ENCODE data around the gene DPEP1.
"Not testable (repeated sequence)": the region's sequence is repeated elsewhere in the genome, so short reads cannot be mapped to it uniquely, and the experiment has no call there.

DPEP1 gene

GRCh38 chr16:89646270-89646669 is 32.8 kb downstream of the DPEP1 start:
- DNase-seq = no peak
- no peak for TF ChIP-seq POLR2A (IDR thresholded peaks at IDR 0.05; ENCODE audit: low read length)
- TF ChIP-seq GATA1 (IDR thresholded peaks at IDR 0.05; ENCODE audit: low read depth, low read length) = no peak

GRCh38 chr16:89646906-89647305 is 33.5 kb downstream of the DPEP1 start:
- no peak for DNase-seq
- no peak for TF ChIP-seq POLR2A (IDR thresholded peaks at IDR 0.05; ENCODE audit: low read length)
- no peak for TF ChIP-seq GATA1 (IDR thresholded peaks at IDR 0.05; ENCODE audit: low read depth, low read length)

GRCh38 chr16:89651584-89651983 is 38.1 kb downstream of the DPEP1 start:
- no peak for DNase-seq
- no peak for TF ChIP-seq POLR2A (IDR thresholded peaks at IDR 0.05; ENCODE audit: low read length)
- TF ChIP-seq GATA1 (IDR thresholded peaks at IDR 0.05; ENCODE audit: low read depth, low read length) = no peak

GRCh38 chr16:89653656-89654295 is 40.3 kb downstream of the DPEP1 start:
- TF ChIP-seq GATA1 (IDR thresholded peaks at IDR 0.05; ENCODE audit: low read depth, low read length) (no peak), POLR2A (IDR thresholded peaks at IDR 0.05; ENCODE audit: low read length) (no peak)
- DNase-seq = no peak

- DNase-seq = no peak
- TF ChIP-seq GATA1 (IDR thresholded peaks at IDR 0.05; ENCODE audit: low read depth, low read length) = no peak
- no peak for TF ChIP-seq POLR2A (IDR thresholded peaks at IDR 0.05; ENCODE audit: low read length)
Measured at GRCh38 chr16:89655062-89655643, 41.7 kb downstream of the DPEP1 start.

GRCh38 chr16:89656435-89657121 is 43.1 kb downstream of the DPEP1 start:
- DNase-seq = no peak
- no peak for TF ChIP-seq GATA1 (IDR thresholded peaks at IDR 0.05; ENCODE audit: low read depth, low read length)
- TF ChIP-seq POLR2A (IDR thresholded peaks at IDR 0.05; ENCODE audit: low read length) = no peak

GRCh38 chr16:89657442-89658220 is 44.2 kb downstream of the DPEP1 start, which contains the start of the genes CHMP1A and SPATA33:
Gene CHMP1A, minus strand, starts transcription at chr16:89657708. Its CDS starts 120 bp downstream, at chr16:89657588.
Gene SPATA33, plus strand, starts transcription at chr16:89657836. Its CDS starts 76 bp downstream, at chr16:89657912.
- TF ChIP-seq POLR2A (IDR thresholded peaks at IDR 0.05; ENCODE audit: low read length) = peak; percentile 76
- TF ChIP-seq GATA1 (IDR thresholded peaks at IDR 0.05; ENCODE audit: low read depth, low read length) = no peak
- DNase-seq = peak; percentile 94 to 97

- DNase-seq = peak; percentile 50 to 61
Measured at GRCh38 chr16:89658221-89658879, 44.9 kb downstream of the DPEP1 start.

GRCh38 chr16:89660146-89660545 is 46.7 kb downstream of the DPEP1 start:
- TF ChIP-seq POLR2A (IDR thresholded peaks at IDR 0.05; ENCODE audit: low read length) = no peak
- TF ChIP-seq GATA1 (IDR thresholded peaks at IDR 0.05; ENCODE audit: low read depth, low read length) = no peak
- no peak for DNase-seq

More at GRCh38 chr16:89658221-89658879, 44.9 kb downstream of the DPEP1 start:
- TF ChIP-seq POLR2A (IDR thresholded peaks at IDR 0.05; ENCODE audit: low read length) (peak; percentile 54), GATA1 (IDR thresholded peaks at IDR 0.05; ENCODE audit: low read depth, low read length) (no peak)

- TF ChIP-seq GATA1 (IDR thresholded peaks at IDR 0.05; ENCODE audit: low read depth, low read length) (no peak), POLR2A (IDR thresholded peaks at IDR 0.05; ENCODE audit: low read length) (no peak)
- no peak for DNase-seq
Measured at GRCh38 chr16:89661215-89661614, 47.8 kb downstream of the DPEP1 start.

- DNase-seq = not testable (repeated sequence)
Measured at GRCh38 chr16:89664238-89664637, 50.8 kb downstream of the DPEP1 start.

- DNase-seq = peak; percentile 30 to 45
Measured at GRCh38 chr16:89667000-89667399, 53.6 kb downstream of the DPEP1 start.

- no peak for DNase-seq
- no peak for TF ChIP-seq POLR2A (IDR thresholded peaks at IDR 0.05; ENCODE audit: low read length)
- TF ChIP-seq GATA1 (IDR thresholded peaks at IDR 0.05; ENCODE audit: low read depth, low read length) = no peak
Measured at GRCh38 chr16:89667633-89668032, 54.2 kb downstream of the DPEP1 start.

- DNase-seq = no peak
- TF ChIP-seq GATA1 (IDR thresholded peaks at IDR 0.05; ENCODE audit: low read depth, low read length) (no peak), POLR2A (IDR thresholded peaks at IDR 0.05; ENCODE audit: low read length) (no peak)
Measured at GRCh38 chr16:89668790-89669158, 55.3 kb downstream of the DPEP1 start.

Data from erythroblast (primary cell).